Liver (tissue), 9 donors: Measurements from ENCODE around the gene GPATCH3. TPM values are rescaled to one million over a fixed set of nuclear protein-coding genes. Genes with fewer than 3 reads are reported as not detected.

Source experiments
- DNase-seq: peaks from one replicate; pipeline ENCODE4 v3.0.0-alpha.2; 2017; ENCODE audit warnings: low spot score
- H3K27ac ChIP-seq, 2 donors: one replicate each; pipeline ENCODE4 v1.7.0; 2013; ENCODE audit warnings: inconsistent platforms in 2 of 2, low read length in 2 of 2, control low read depth in 1 of 2, low read depth in 1 of 2, mild to moderate bottlenecking in 1 of 2
- H3K27me3 ChIP-seq, 4 donors: one replicate each; pipeline versions ENCODE4 v1.6.1 to v1.7.0; 2013; ENCODE audit warnings: low read length in 3 of 4, inconsistent platforms in 1 of 4, mild to moderate bottlenecking in 1 of 4, moderate library complexity in 1 of 4; ENCODE audit not compliant: control insufficient read depth in 4 of 4, insufficient read depth in 4 of 4
- H3K36me3 ChIP-seq, 4 donors: one replicate each; pipeline versions ENCODE4 v1.6.1 to v1.7.0; 2013; ENCODE audit warnings: low read length in 3 of 4, mild to moderate bottlenecking in 3 of 4, low read depth in 1 of 4, moderate library complexity in 1 of 4; ENCODE audit not compliant: control insufficient read depth in 4 of 4, insufficient read depth in 3 of 4
- H3K4me1 ChIP-seq, 4 donors: one replicate each; pipeline versions ENCODE4 v1.6.1 to v1.7.0; 2013; ENCODE audit warnings: low read length in 3 of 4, mild to moderate bottlenecking in 3 of 4, moderate library complexity in 1 of 4; ENCODE audit not compliant: control insufficient read depth in 4 of 4, insufficient read depth in 4 of 4
- H3K4me3 ChIP-seq, 3 donors: one replicate each; pipeline versions ENCODE4 v1.6.1 to v1.7.0; 2013; ENCODE audit warnings: low read length in 3 of 3, control low read depth in 1 of 3, low read depth in 1 of 3, mild to moderate bottlenecking in 1 of 3
- H3K9ac ChIP-seq, 2 donors: one replicate each; pipeline ENCODE4 v1.7.0; 2013; ENCODE audit warnings: low read length in 2 of 2, mild to moderate bottlenecking in 2 of 2, moderate library complexity in 2 of 2, control low read depth in 1 of 2, low read depth in 1 of 2
- H3K9me3 ChIP-seq, 4 donors: one replicate each; pipeline versions ENCODE4 v1.6.1 to v1.7.0; 2013; ENCODE audit warnings: low read length in 3 of 4; ENCODE audit not compliant: control insufficient read depth in 4 of 4
- ATF3 ChIP-seq: IDR thresholded peaks from 2 replicates; pipeline ENCODE4 v1.6.1; 2016; ENCODE audit warnings: antibody characterized with exemption
- EGR1 ChIP-seq, 2 donors: IDR thresholded peaks; 2 replicates each; pipeline ENCODE4 v1.6.1; 2016 to 2018; ENCODE audit warnings: antibody characterized with exemption in 2 of 2, low read depth in 2 of 2
- GABPA ChIP-seq, 2 donors: IDR thresholded peaks in 1 of 2; conservative IDR thresholded peaks in 1 of 2; 2 replicates each; pipeline ENCODE4 v1.6.1; 2016; ENCODE audit warnings: antibody characterized with exemption in 2 of 2, mild to moderate bottlenecking in 1 of 2, moderate library complexity in 1 of 2
- HNF4A ChIP-seq, 2 donors: conservative IDR thresholded peaks; 2 replicates each; pipeline ENCODE4 v1.6.1; 2016; ENCODE audit warnings: antibody characterized with exemption in 2 of 2, mild to moderate bottlenecking in 2 of 2
- HNF4G ChIP-seq: IDR thresholded peaks from 2 replicates; pipeline ENCODE4 v1.6.1; 2016; ENCODE audit warnings: antibody characterized with exemption
- JUND ChIP-seq, 2 donors: IDR thresholded peaks; 2 replicates each; pipeline ENCODE4 v1.6.1; 2016; ENCODE audit warnings: antibody characterized with exemption in 2 of 2
- MAX ChIP-seq: IDR thresholded peaks from 2 replicates; pipeline ENCODE4 v1.6.1; 2016; ENCODE audit warnings: antibody characterized with exemption
- NR2F2 ChIP-seq: IDR thresholded peaks from 2 replicates; pipeline ENCODE4 v1.6.1; 2016; ENCODE audit warnings: antibody characterized with exemption
- RAD21 ChIP-seq, 2 donors: IDR thresholded peaks; 2 replicates each; pipeline ENCODE4 v1.6.1; 2016; ENCODE audit warnings: antibody characterized with exemption in 2 of 2, mild to moderate bottlenecking in 2 of 2
- RXRA ChIP-seq, 2 donors: IDR thresholded peaks; 2 replicates each; pipeline ENCODE4 v1.6.1; 2017 to 2018; ENCODE audit warnings: antibody characterized with exemption in 2 of 2, mild to moderate bottlenecking in 1 of 2
- SP1 ChIP-seq: IDR thresholded peaks from 2 replicates; pipeline ENCODE4 v1.6.1; 2018; ENCODE audit warnings: antibody characterized with exemption, mild to moderate bottlenecking
- TAF1 ChIP-seq: conservative IDR thresholded peaks from 2 replicates; pipeline ENCODE4 v1.6.1; 2016; ENCODE audit warnings: antibody characterized with exemption, mild to moderate bottlenecking
- WGBS: extraction: QIAGEN DNeasy Blood & Tissue Kit; methylation state at CpG from one replicate; pipeline ENCODE4 v1.1.7; 2013; 5-methylcytosine and 5-hydroxymethylcytosine counted together
- polyA plus RNA-seq, 2 donors: library from polyadenylated mRNA; stranded (reverse) in 1 of 2; unstranded in 1 of 2; fragments of 200-250 nt in 1 of 2; fragments of >200 nt in 1 of 2; fragmentation: Nextera tagmentation in 1 of 2; extraction: Ambion mirVana in 1 of 2; gene quantifications; one replicate each; pipeline versions ENCODE4 v1.2.1 to v1.2.3, GENCODE V29; 2013 to 2015
- total RNA-seq, 2 donors: library from RNA; depleted of rRNA; stranded (reverse); fragments of >200 nt; gene quantifications; one replicate each; pipeline ENCODE4 v1.2.3, GENCODE V29; 2014
- TF ChIP-seq, protein P1 (sequence below): IDR thresholded peaks from 2 replicates; pipeline ENCODE4 v1.6.1; 2016; ENCODE audit warnings: antibody characterized with exemption, mild to moderate bottlenecking
- TF ChIP-seq, protein P2 (sequence below): fragments of 150-350 bp; IDR thresholded peaks from 2 replicates; pipeline ENCODE4 v1.5.1; 2017; ENCODE audit warnings: improper control_type of control experiment, low read depth, low read length; ENCODE audit not compliant: missing input control
- donor health status: healthy.
- donor health status: healthy.
- donor health status: healthy.
- donor health status: healthy.
- donor health status: healthy.

The GPATCH3 gene
- total and polyA plus RNA-seq, 4 donors, result 5.8 to 6.3 (median 6.2) TPM

DNA sequence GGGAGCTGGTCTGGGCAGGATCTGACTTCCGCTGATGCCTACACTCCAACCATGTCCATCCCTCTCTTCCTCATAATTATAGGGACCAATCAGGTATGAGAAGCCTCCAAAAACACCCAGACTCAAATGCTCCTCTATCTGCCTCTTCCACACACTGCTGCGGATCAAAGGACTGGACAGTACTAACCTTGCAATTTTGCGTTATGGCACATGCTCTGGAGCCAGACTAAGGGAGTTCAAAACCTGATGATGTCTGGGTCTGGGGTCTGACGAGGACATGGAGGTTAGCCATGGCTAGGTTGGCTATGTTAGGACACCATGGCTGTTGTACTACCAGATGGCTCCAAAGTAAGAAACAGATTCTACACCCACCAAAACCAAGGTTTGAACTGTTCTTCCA is 20.5 kb downstream of the GPATCH3 start (continued):
- no peak for TF ChIP-seq JUND (IDR thresholded peaks at IDR 0.05)

GRCh38 chr1:26877326-26877725 is 22.9 kb downstream of the GPATCH3 start:
- DNase-seq, result no peak
- Histone ChIP-seq H3K36me3 (peaks cover 6 to 24% (median 19%) of the 10 kb centered on the region in 4 donors), H3K27me3 (no peaks in the 10 kb centered on the region), H3K4me3 (no peak overlapping the region), H3K9me3 (no peaks in the 10 kb centered on the region), H3K4me1 (peaks cover 0 to 9% (median 6%) of the 10 kb centered on the region in 4 donors), H3K9ac (no peak overlapping the region), H3K27ac (peak overlapping the region; percentile 35 to 63)
- 37% methylated on average over 2 of the region's 2 CpGs for WGBS
- TF ChIP-seq JUND (IDR thresholded peaks at IDR 0.05), result no peak
- no peak for TF ChIP-seq EGR1 (IDR thresholded peaks at IDR 0.05; ENCODE audit: low read depth in 2 of 2)
- TF ChIP-seq RXRA (IDR thresholded peaks at IDR 0.05), result no peak
- TF ChIP-seq TAF1, result no peak
- no peak for TF ChIP-seq NR2F2
- no peak for TF ChIP-seq GABPA (IDR thresholded peaks at IDR 0.05 in 1 of 2, conservative IDR thresholded peaks at IDR 0.05 in 1 of 2)
- TF ChIP-seq RAD21 (IDR thresholded peaks at IDR 0.05), result no peak
- TF ChIP-seq, protein P1, sequence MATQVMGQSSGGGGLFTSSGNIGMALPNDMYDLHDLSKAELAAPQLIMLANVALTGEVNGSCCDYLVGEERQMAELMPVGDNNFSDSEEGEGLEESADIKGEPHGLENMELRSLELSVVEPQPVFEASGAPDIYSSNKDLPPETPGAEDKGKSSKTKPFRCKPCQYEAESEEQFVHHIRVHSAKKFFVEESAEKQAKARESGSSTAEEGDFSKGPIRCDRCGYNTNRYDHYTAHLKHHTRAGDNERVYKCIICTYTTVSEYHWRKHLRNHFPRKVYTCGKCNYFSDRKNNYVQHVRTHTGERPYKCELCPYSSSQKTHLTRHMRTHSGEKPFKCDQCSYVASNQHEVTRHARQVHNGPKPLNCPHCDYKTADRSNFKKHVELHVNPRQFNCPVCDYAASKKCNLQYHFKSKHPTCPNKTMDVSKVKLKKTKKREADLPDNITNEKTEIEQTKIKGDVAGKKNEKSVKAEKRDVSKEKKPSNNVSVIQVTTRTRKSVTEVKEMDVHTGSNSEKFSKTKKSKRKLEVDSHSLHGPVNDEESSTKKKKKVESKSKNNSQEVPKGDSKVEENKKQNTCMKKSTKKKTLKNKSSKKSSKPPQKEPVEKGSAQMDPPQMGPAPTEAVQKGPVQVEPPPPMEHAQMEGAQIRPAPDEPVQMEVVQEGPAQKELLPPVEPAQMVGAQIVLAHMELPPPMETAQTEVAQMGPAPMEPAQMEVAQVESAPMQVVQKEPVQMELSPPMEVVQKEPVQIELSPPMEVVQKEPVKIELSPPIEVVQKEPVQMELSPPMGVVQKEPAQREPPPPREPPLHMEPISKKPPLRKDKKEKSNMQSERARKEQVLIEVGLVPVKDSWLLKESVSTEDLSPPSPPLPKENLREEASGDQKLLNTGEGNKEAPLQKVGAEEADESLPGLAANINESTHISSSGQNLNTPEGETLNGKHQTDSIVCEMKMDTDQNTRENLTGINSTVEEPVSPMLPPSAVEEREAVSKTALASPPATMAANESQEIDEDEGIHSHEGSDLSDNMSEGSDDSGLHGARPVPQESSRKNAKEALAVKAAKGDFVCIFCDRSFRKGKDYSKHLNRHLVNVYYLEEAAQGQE, result no peak
- no peak for TF ChIP-seq SP1
- no peak for TF ChIP-seq MAX
- no peak for TF ChIP-seq ATF3
- TF ChIP-seq HNF4G, result no peak
- TF ChIP-seq, protein P2, sequence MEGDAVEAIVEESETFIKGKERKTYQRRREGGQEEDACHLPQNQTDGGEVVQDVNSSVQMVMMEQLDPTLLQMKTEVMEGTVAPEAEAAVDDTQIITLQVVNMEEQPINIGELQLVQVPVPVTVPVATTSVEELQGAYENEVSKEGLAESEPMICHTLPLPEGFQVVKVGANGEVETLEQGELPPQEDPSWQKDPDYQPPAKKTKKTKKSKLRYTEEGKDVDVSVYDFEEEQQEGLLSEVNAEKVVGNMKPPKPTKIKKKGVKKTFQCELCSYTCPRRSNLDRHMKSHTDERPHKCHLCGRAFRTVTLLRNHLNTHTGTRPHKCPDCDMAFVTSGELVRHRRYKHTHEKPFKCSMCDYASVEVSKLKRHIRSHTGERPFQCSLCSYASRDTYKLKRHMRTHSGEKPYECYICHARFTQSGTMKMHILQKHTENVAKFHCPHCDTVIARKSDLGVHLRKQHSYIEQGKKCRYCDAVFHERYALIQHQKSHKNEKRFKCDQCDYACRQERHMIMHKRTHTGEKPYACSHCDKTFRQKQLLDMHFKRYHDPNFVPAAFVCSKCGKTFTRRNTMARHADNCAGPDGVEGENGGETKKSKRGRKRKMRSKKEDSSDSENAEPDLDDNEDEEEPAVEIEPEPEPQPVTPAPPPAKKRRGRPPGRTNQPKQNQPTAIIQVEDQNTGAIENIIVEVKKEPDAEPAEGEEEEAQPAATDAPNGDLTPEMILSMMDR, result no peak

DNA sequence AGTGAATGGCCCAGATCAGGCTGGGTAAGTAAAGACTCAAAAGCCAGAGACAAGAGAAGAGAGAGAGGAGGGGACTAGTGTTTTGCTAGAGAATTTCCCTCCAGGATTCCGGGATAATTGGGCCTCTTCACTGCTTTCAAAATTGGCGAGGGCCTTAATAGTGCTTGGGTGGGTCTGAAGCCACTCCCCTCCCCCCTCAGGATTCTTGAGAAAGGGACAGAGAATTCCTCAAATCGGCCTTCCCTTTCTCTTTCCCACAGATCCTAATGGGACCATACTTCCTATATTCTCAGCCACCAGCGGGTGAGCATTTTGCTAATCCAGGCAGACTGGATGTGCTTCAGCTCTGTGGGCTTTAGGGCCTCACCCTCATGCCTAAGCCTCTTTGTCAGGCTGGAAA is 25.4 kb downstream of the GPATCH3 start:
- TF ChIP-seq, protein P1, result no peak
- no peak for TF ChIP-seq NR2F2
- no peak for TF ChIP-seq TAF1
- no peak for TF ChIP-seq MAX
- no peak for TF ChIP-seq RAD21 (IDR thresholded peaks at IDR 0.05)
- TF ChIP-seq JUND (IDR thresholded peaks at IDR 0.05), result no peak
- no peak for TF ChIP-seq HNF4A (conservative IDR thresholded peaks at IDR 0.05)
- TF ChIP-seq SP1, result no peak
- no peak for TF ChIP-seq HNF4G
- TF ChIP-seq, protein P2, result no peak
- Histone ChIP-seq H3K9me3 (no peaks in the 10 kb centered on the region), H3K4me3 (no peak overlapping the region), H3K36me3 (peaks cover 0 to 10% (median 7%) of the 10 kb centered on the region in 4 donors), H3K27ac (no peak overlapping the region), H3K4me1 (peaks cover 0 to 9% (median 6%) of the 10 kb centered on the region in 4 donors), H3K9ac (no peak overlapping the region), H3K27me3 (no peaks in the 10 kb centered on the region)
- DNase-seq, result no peak
- WGBS, result 82% methylated on average over 4 of the region's 4 CpGs
